NB4 (cell line): ENCODE results near the gene DNAAF5.

ENCODE experiments used
- DNase-seq: peaks from one replicate; pipeline ENCODE4 v3.0.0; 2010; ENCODE audit warnings: low read depth
- H3K4me3 ChIP-seq: one replicate; pipeline ENCODE4 v1.5.1; 2011; ENCODE audit warnings: mild to moderate bottlenecking, low read depth, low read length, moderate library complexity
- CTCF ChIP-seq: IDR thresholded peaks from one replicate; pipeline ENCODE4 v1.5.1; 2012; ENCODE audit warnings: low read depth, low read length
- MAX ChIP-seq: IDR thresholded peaks from 2 replicates; pipeline ENCODE4 v1.6.1; 2011; ENCODE audit warnings: low read depth, low read length
- MYC ChIP-seq: IDR thresholded peaks from 2 replicates; pipeline ENCODE4 v1.6.1; 2011; ENCODE audit warnings: low read depth, low read length
- POLR2A ChIP-seq: IDR thresholded peaks from 2 replicates; pipeline ENCODE4 v1.6.1; 2011; ENCODE audit warnings: mild to moderate bottlenecking; ENCODE audit not compliant: insufficient read length; ENCODE audit errors: extremely low read depth

The DNAAF5 gene

GRCh38 chr7:701086-701671, 25.3 kb upstream of the DNAAF5 start:
- no peak overlapping the region for H3K4me3 ChIP-seq
- DNase-seq, result no peak
- TF ChIP-seq MYC (no peak), CTCF (no peak), POLR2A (no peak), MAX (no peak)

- TF ChIP-seq MYC, result no peak
- no peak for TF ChIP-seq MAX
- no peak for DNase-seq
- no peak overlapping the region for H3K4me3 ChIP-seq
Observed at GRCh38 chr7:703049-703448, 23.4 kb upstream of the DNAAF5 start.

- TF ChIP-seq MYC, result no peak
- no peak for TF ChIP-seq MAX
- TF ChIP-seq POLR2A, result no peak
- TF ChIP-seq CTCF, result no peak
- no peak overlapping the region for H3K4me3 ChIP-seq
- no peak for DNase-seq
Observed at GRCh38 chr7:706721-707120, 19.8 kb upstream of the DNAAF5 start.

GRCh38 chr7:707296-708000, 19.1 kb upstream of the DNAAF5 start:
- no peak overlapping the region for H3K4me3 ChIP-seq
- no peak for DNase-seq
- TF ChIP-seq CTCF (no peak), MYC (no peak)

GRCh38 chr7:710161-710560, 16.3 kb upstream of the DNAAF5 start:
- DNase-seq, result no peak
- no peak overlapping the region for H3K4me3 ChIP-seq
- TF ChIP-seq MYC, result no peak

- H3K4me3 ChIP-seq, result no peak overlapping the region
- DNase-seq, result no peak
- no peak for TF ChIP-seq MYC
- no peak for TF ChIP-seq MAX
- no peak for TF ChIP-seq CTCF
- TF ChIP-seq POLR2A, result no peak
Observed at GRCh38 chr7:711093-711921, 15.2 kb upstream of the DNAAF5 start.
